Heart right ventricle (tissue), 16 donors: ENCODE data around the gene PLD4. TPM values are rescaled to one million over a fixed set of nuclear protein-coding genes. Genes with fewer than 3 reads are reported as not detected.

ENCODE experiments used
- ATAC-seq, 8 donors: fragments of 200-7000 bp; cut with Tn5 transposase; one replicate each; pipeline ENCODE4 v1.9.1; 2020; ENCODE audit warnings: mild to moderate bottlenecking in 8 of 8, moderate library complexity in 8 of 8, moderate number of reproducible peaks in 1 of 8
- DNase-seq, 2 donors: peaks; one replicate each; pipeline ENCODE4 v3.0.0-alpha.2; 2020
- H3K27ac ChIP-seq, 10 donors: fragments of 200-600 bp; sonication (generic) in 2 of 10; one replicate each; pipeline versions ENCODE4 v1.5.0 to v1.8.0; 2020 to 2022; ENCODE audit warnings: mild to moderate bottlenecking in 3 of 10
- H3K27me3 ChIP-seq, 7 donors: fragments of 200-600 bp; one replicate each; pipeline ENCODE4 v1.8.0; 2021 to 2022; ENCODE audit warnings: mild to moderate bottlenecking in 2 of 7
- H3K36me3 ChIP-seq, 9 donors: fragments of 200-600 bp; sonication (generic) in 1 of 9; one replicate each; pipeline versions ENCODE4 v1.5.0 to v1.8.0; 2020 to 2022; ENCODE audit warnings: mild to moderate bottlenecking in 2 of 9
- H3K4me1 ChIP-seq, 9 donors: fragments of 200-600 bp; sonication (generic) in 1 of 9; one replicate each; pipeline versions ENCODE4 v1.5.0 to v1.8.0; 2020 to 2022; ENCODE audit warnings: mild to moderate bottlenecking in 4 of 9
- H3K4me3 ChIP-seq, 10 donors: fragments of 200-600 bp; sonication (generic) in 2 of 10; one replicate each; pipeline versions ENCODE4 v1.5.0 to v1.8.0; 2020 to 2022; ENCODE audit warnings: mild to moderate bottlenecking in 7 of 10, moderate library complexity in 2 of 10
- H3K9me3 ChIP-seq, 11 donors: fragments of 200-600 bp in 10 of 11; sonication (generic) in 2 of 11; one replicate each; pipeline versions ENCODE4 v1.5.0 to v1.8.0; 2013 to 2022; ENCODE audit warnings: mild to moderate bottlenecking in 2 of 11, control low read depth in 1 of 11, moderate library complexity in 1 of 11
- WGBS, 2 donors: extraction: QIAGEN DNeasy Blood & Tissue Kit; methylation state at CpG; one replicate each; pipeline ENCODE4 v1.1.7; 2013; ENCODE audit warnings: inconsistent platforms in 1 of 2; 5-methylcytosine and 5-hydroxymethylcytosine counted together
- intact Hi-C, 10 donors: fragments of 100-400 bp; cut with DNase I; formaldehyde crosslinking; loops; one replicate each; pipeline versions ENCODE4 v1.11.1 to v1.14.2; 2022
- polyA plus RNA-seq, 2 donors: library from polyadenylated mRNA; stranded (reverse); fragments of 200-250 nt; gene quantifications; one replicate each; pipeline ENCODE4 v1.2.3, GENCODE V29; 2013
- total RNA-seq, 10 donors: library from RNA; stranded (reverse); fragmentation: NEBNext Ultra II Directional in 3 of 10; extraction: Animal tissue kit (Norgen Biotek cat#: 25700) in 3 of 10; gene quantifications; one replicate each; pipeline versions ENCODE4 v1.2.1 to v1.2.4, GENCODE V29; 2021 to 2023
- TF ChIP-seq, protein P1 (sequence below), 9 donors: fragments of 200-600 bp; sonication (generic) in 2 of 9; IDR thresholded peaks; one replicate each; pipeline versions ENCODE4 v1.5.0 to v1.8.0; 2021 to 2022; ENCODE audit warnings: antibody characterized with exemption in 9 of 9, mild to moderate bottlenecking in 5 of 9, moderate library complexity in 1 of 9
- donor health status: Arrhythmogenic right ventricular cardiomyopathy.
- donor health status: ischemic (EF 13 %, LVEDD 7.1; RV severe dilation, severe dysfunction).
- donor health status: healthy with polysubstance abuse.
- donor health status: DM: no; HTN: yes; CAD: no.
- donor health status: DM: no; HTN: no; CAD: no.
- donor health status: ischemic (EF 25% LVEDD 6.9; RV normal size, moderate dysfunction).
- donor health status: ischemic (EF 25% LVEDD 5.7; RV mildly dilated, moderate dysfunction).
- donor health status: healthy.
- donor health status: DM: yes; HTN: yes; CAD: no.
- donor health status: Ischemic cardiomyopathy.
- donor health status: ischemic (EF 35%, LVEDD 5.7; RV mildly dilated, moderate dysfunction).
- donor health status: nonischemic (EF 11% LVEDD 7.7; RV severe dilation, severe dysfunction).
- donor health status: DM: yes; HTN: yes; CAD: no.
- donor health status: PGD.
- donor health status: ischemic (EF 29% LVEDD 5.4; RV normal size, mild dysfunction).
- donor health status: nonischemic (EF 23%, LVEDD 6.1; RV moderate dilation, normal function).

Gene PLD4
- total and polyA plus RNA-seq, 12 donors, result 0.07 to 0.91 (median 0.47) TPM; not detected in 1

DNA sequence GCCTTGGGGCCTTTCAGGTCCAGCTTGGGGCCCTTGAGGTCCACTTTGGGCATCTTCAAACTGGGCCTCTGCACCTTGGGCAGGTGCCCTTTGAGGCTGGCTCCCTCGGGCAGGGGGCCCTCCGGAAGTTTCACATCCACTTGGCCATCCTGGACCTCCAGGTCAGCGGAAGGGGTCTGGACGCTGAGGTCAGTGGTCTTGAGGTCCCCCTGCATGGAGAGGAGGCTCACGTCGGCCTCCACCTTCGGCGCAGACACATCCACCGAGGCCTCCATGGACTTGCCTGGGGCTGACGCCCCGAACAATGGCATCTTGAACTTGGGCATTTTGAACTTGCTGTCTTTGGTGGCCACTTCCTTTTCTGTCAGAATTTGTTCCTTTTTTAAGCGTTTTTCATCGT, 28.4 kb downstream of the PLD4 start:
- Histone ChIP-seq H3K27me3 (peaks cover 0 to 11% (median 7%) of the 10 kb centered on the region in 7 donors), H3K4me1 (no peaks in the 10 kb centered on the region), H3K27ac (no peak overlapping the region), H3K4me3 (no peak overlapping the region), H3K9me3 (no peaks in the 10 kb centered on the region), H3K36me3 (peaks cover 0 to 12% (median 0%) of the 10 kb centered on the region in 9 donors)
- ATAC-seq, result no peak
- TF ChIP-seq, protein P1, sequence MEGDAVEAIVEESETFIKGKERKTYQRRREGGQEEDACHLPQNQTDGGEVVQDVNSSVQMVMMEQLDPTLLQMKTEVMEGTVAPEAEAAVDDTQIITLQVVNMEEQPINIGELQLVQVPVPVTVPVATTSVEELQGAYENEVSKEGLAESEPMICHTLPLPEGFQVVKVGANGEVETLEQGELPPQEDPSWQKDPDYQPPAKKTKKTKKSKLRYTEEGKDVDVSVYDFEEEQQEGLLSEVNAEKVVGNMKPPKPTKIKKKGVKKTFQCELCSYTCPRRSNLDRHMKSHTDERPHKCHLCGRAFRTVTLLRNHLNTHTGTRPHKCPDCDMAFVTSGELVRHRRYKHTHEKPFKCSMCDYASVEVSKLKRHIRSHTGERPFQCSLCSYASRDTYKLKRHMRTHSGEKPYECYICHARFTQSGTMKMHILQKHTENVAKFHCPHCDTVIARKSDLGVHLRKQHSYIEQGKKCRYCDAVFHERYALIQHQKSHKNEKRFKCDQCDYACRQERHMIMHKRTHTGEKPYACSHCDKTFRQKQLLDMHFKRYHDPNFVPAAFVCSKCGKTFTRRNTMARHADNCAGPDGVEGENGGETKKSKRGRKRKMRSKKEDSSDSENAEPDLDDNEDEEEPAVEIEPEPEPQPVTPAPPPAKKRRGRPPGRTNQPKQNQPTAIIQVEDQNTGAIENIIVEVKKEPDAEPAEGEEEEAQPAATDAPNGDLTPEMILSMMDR (IDR thresholded peaks at IDR 0.05), result no peak
- WGBS, 2 donors, result 89 to 91% methylated on average over 13 of the region's 13 CpGs
- no peak for DNase-seq
- intact Hi-C loops, result no loop called here

DNA sequence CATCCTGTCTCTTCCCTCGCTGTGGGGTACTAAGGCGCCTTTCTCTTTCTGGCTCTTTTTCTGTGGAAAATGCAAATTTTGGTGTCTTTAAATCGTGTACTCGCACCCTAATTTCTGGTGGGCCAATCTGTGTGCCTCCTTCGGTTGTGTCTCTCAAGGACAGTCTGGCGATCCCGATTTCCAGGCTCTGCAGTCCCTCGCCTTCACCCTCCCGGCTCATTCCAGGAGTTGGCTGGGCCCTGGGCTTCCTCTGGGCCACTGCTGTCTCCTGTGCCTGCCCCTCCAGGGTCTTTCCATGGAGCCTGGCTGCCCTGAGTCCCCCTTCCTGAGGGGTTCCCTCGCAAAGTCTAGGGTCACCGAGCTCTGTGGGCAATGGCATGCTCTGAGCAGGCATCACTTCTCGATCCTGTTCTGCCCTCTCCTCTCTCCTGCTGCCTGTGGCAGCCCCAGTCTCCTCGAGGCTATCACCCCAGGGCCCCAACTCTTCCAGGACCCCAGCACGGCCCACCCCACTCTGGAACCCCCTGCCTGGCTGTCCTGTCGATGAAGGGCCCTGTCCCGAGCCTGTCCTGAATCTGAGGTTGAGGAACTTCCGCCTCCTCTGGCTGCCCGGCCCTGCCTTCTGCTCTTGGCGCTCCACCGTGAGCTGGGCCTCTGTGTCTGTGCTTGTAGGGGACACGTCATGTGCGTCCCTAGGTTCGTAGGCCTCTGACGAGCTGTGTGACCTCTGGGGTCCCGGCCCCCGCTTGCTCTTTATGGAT, 29.4 kb downstream of the PLD4 start:
- H3K36me3 ChIP-seq, result peaks cover 0 to 12% (median 0%) of the 10 kb centered on the region in 9 donors
- H3K4me3 ChIP-seq, result no peak overlapping the region
- TF ChIP-seq, protein P1 (IDR thresholded peaks at IDR 0.05), result no peak
- no peak for DNase-seq
- 88 to 92% methylated on average over 26 of the region's 26 CpGs for WGBS, 2 donors
- peaks cover 0 to 11% (median 7%) of the 10 kb centered on the region in 7 donors for H3K27me3 ChIP-seq
- H3K9me3 ChIP-seq, result no peaks in the 10 kb centered on the region
- no peaks in the 10 kb centered on the region for H3K4me1 ChIP-seq
- no peak for ATAC-seq
- intact Hi-C loops, result no loop called here
- H3K27ac ChIP-seq, result no peak overlapping the region

DNA sequence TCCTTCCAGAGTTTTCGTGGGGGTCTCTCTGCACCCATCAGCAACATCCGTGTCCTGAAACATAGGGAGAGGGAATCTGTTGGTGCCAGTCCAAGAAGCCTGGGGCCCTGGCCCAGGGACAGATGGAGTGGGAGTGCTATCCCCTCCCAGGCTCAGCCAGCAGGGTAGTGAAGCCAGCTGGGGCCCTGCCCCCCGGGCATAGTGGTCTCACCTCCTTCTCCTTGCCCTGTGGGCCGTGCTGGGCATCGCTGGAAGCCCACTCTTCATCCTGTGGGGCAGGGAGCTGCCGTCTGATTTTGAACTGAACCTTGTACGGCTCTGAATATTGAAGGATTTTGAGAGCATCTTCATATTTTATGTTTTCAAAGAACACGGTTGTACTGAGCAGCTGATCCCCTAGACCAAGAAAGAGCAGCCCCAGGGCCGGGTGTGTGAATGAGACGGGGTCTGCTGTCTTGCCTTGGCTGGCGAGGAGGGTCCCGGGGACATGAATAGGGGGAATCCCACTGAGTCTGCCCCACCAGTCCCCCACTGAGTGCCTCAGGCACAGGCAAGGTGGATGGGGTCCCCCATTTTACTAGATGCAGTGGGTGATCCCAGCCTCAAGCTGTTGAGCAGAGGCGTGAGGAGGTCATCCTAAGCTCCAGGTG, 30.2 kb downstream of the PLD4 start:
- H3K4me1 ChIP-seq, result no peaks in the 10 kb centered on the region
- intact Hi-C loops, result no loop called here
- DNase-seq (no peak), ATAC-seq (no peak)
- TF ChIP-seq, protein P1 (IDR thresholded peaks at IDR 0.05), result no peak
- H3K4me3 ChIP-seq, result no peak overlapping the region
- no peak overlapping the region for H3K27ac ChIP-seq
- WGBS, 2 donors, result 84 to 86% methylated on average over 13 of the region's 13 CpGs
- peaks cover 0 to 16% (median 7%) of the 10 kb centered on the region in 7 donors for H3K27me3 ChIP-seq
- no peaks in the 10 kb centered on the region for H3K9me3 ChIP-seq
- H3K36me3 ChIP-seq, result peaks cover 0 to 12% (median 0%) of the 10 kb centered on the region in 9 donors

DNA sequence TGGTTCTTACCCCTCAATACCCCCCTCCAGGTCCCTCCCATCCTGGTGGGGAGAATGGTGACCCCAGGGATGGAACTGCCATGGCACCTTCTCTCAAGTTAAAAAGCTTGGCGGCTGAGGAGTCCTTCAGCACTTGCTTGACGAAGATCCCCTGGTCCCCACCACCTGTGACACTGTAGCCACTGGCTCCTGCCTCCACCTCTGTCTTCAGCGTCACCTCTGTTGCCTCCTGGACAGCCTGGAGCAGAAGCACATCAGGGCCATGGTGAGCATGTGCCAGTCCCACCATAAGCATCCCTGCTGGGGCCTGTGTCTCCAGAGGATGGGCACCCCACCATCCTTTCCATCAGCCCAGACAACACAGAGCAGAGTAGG, 30.7 kb downstream of the PLD4 start:
- Histone ChIP-seq H3K27me3 (peaks cover 0 to 16% (median 7%) of the 10 kb centered on the region in 7 donors), H3K4me1 (no peaks in the 10 kb centered on the region), H3K4me3 (no peak overlapping the region), H3K27ac (no peak overlapping the region), H3K36me3 (peaks cover 0 to 12% (median 0%) of the 10 kb centered on the region in 9 donors), H3K9me3 (no peaks in the 10 kb centered on the region)
- ATAC-seq (no peak), DNase-seq (no peak)
- 92 to 96% methylated on average over 3 of the region's 3 CpGs for WGBS, 2 donors
- intact Hi-C loops, result no loop called here
- TF ChIP-seq, protein P1 (IDR thresholded peaks at IDR 0.05), result no peak
